Smooth muscle cell of the brain vasculature (primary cell): ENCODE measurements around the gene TMEM63B.
"Not testable (repeated sequence)": the region's sequence is repeated elsewhere in the genome, so short reads cannot be mapped to it uniquely, and the experiment has no call there.

Experiments
- DNase-seq: peaks from one replicate; pipeline ENCODE4 v3.0.0-alpha.2; 2012; ENCODE audit warnings: low read depth, low spot score

The TMEM63B gene

DNA sequence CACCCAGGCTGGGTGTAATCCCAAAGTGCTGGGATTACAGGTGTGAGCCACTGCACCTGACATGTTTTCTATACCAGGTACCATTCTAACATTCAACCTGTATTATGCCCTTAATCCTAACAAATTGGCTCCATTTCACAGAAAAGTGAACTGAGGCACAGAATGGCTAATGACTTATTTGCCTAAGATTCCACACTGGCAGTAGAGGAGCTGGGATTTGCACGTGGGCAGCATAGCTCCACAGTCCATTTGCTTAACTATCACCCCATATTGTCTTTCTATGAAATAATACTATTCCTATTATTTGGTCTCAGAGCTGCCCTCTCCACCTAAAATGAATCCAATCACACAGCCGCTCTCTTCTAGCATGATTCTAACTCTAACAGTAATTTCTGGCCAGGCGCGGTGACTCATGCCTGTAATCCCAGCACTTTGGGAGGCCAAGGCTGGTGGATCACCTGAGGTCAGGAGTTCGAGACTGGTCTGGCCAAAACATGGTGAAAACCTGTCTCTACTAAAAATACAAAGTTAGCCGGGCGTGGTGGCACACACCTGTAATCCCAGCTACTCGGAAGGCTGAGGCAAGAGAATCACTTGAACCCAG lies 66.1 kb downstream of the TMEM63B start:
- DNase-seq: no peak

DNA sequence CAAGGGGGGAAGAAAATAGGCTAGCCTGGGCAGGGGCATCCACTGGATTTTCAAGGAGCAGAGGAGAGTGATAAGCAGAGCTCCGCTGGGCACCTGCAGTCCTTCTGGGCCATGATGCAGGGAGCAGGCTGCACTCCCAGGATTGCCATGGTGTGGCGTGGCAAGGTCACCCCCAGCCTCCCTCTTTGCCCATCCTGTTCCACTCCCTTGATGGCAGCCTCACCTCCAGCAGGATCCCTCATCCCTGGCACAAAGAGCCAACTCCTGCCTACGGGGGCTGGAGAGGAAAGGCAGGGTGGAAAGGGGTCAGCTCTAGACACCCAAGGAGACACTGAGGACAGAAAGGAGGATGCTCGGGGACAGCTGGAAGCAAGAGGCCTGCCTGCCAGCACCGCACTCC lies 67.0 kb downstream of the TMEM63B start:
- no peak for DNase-seq

- DNase-seq: not testable (repeated sequence)
Measured at GRCh38 chr6:44196351-44196750, 69.0 kb downstream of the TMEM63B start.

DNA sequence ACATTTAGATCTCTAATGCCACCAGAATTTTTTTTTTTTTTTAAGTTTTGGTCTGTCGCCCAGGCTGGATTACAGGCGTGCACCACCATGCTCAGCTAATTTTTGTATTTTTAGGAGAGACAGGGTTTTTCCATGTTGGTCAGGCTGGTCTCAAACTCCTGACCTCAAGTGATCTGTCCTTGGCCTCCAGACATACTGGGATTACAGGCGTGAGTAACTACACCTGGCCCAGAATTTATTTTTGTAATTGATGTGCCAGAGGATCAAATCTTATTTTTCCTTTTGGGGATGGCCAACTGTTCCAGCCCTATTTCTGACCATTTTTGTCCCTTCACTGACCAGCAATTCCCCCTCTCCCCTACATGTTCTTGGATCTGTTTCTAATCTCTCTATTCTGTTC lies 71.3 kb downstream of the TMEM63B start:
- no peak for DNase-seq

DNA sequence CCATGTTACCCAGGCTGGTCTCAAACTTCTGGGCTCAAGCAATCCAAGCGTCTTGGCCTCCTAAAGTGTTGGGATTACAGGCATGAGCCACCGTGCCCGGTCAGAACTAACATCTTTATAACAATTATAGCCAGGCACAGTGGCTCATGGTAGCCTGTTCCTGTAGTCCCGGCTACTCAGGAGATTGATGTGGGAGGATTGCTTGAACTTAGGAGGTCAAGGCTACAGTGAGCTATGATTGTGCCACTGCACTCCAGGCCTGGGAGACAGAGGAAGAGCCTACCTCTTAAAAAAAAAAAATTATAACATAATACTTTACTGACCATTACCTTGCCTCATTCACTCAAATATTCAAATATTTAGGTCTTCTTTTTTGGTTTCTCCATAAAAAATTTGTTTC lies 72.5 kb downstream of the TMEM63B start:
- no peak for DNase-seq

DNA sequence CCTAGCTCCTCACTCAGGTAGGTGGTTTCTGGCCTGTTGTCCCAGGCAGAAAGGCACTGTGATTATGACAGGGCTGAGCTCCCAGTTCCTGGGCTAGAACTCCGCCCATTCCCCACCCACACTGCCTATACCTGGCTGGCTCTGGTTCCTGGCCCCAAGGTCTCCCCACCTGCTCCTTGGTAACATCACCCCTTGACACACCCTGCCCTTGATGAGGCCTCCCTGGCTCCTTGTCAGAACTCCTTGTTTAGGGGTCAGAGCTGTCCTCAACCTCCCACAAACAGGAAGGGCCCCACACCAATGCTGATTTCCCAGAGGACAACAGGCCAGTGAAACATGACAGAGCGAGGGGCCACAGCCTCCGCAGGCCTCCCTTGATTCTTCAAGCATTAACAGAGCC lies 73.8 kb downstream of the TMEM63B start:
- no peak for DNase-seq

DNA sequence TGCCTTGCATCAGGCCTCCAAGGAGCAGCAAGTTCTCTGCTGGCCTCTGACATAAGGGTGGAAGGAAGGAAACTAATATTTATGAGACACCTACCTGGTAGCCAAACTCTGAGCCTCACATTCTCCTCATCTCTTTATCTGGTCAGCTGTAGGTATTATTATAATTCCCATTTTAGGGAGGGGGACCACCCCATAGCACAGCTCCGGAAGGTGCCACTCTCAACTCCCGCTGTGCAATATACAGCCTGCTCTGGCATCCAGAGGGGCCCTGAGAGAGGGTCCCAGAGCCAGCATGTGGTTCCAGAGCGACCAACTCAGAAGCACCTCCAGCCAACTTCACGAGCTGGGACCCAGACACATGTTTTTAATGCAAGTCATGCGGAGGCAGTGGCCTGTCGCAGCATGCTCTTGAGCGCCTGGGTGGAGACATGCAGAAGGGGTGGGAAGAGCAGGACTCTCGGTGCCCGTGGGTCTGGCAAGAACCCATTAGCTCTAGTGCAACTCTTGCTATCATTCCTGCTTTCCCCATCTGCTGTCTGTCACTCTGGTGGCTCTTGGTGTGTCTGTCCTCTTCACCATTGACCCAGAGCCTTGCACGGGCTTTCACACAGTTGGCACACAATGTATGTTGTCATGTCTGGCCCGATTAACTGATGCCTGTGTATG lies 74.4 kb downstream of the TMEM63B start:
- DNase-seq: no peak

GRCh38 chr6:44202332-44202971 lies 75.1 kb downstream of the TMEM63B start:
- DNase-seq: no peak

DNA sequence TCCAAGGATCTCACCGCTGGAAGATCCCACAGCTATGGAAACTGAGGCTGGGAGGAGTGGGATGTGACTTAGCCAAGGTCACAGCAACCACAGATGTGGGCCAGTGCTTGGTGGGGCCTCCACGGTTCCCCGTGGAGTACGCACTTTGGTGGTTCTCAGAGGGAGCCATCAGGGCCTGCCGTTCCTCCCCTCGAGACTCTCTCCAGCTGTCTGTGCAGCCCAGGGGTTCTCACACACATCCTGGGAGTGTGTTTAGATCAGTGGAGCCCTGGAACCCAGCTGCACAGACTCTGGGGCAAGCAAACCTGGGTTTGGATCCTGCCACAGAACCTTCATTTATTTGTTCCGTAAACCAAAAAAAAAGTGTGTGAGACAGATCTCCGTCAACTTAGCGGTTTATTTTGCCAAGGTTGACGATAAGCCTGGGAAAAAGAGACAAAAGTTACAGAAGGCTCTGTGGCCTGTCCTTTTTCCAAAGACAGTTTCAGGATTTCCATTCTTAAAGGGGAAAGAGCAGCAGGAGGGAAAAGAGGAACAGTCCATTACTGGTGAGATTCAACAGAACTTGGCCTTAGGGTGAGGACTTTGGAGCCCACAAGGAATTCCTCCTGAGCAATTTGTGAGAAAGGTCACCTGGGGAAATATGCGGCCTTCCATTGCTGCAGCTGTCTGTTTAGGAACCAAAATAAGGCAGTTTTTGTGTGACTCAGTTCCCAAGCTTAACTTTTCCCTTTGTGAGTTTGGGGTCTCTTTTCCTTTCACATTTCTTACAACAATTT lies 75.8 kb downstream of the TMEM63B start:
- no peak for DNase-seq

GRCh38 chr6:44203955-44204354 lies 76.6 kb downstream of the TMEM63B start:
- no peak for DNase-seq
